HS-27A (cell line): ENCODE results near the gene KCNN2.

Experiments used
- DNase-seq: peaks from one replicate; pipeline ENCODE4 v3.0.0-alpha.2; 2012; ENCODE audit warnings: low read depth, missing footprints

KCNN2 gene

DNA sequence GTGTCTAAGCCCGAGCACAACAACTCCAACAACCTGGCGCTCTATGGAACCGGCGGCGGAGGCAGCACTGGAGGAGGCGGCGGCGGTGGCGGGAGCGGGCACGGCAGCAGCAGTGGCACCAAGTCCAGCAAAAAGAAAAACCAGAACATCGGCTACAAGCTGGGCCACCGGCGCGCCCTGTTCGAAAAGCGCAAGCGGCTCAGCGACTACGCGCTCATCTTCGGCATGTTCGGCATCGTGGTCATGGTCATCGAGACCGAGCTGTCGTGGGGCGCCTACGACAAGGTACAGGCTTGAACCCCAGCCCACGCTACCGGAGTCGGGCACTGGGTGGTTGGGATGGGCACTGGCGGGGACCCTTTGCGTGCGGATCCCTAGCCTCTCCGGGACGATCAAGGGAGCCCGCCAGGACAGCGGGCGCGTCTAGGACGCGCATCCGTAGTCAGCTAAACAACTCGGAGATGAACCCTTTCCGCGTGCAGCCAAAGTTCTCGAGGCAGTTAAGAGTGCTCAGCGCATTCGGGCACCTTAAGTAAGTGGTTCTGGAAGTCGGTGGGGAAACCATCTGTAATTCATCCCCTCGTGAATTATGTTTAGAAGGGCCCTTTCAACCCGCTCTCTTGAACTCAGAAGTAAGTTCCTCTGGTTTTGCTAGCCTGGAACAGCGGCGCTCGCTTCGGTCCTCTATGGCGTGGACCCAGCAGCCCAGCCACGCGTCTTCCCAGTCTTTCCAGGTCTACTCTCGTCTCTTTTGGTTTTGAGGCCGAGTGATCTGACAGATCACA lies 1.3 kb downstream of the KCNN2 start:
- DNase-seq, result no peak

DNA sequence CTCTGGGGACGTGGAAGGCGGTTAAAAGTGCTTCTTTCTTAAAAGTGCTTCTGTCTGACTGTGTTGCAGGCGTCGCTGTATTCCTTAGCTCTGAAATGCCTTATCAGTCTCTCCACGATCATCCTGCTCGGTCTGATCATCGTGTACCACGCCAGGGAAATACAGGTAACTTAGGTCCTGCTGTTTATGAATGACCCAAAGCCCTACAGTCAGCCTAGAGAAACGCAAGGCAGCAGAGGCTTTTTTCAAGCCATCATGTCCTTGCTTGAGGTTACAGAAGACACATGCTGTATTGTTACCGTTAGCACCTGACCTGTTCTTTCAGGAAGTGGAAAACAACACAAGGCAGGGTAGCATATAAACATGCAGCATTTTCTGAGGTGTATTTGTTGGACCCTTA lies 2.0 kb downstream of the KCNN2 start:
- no peak for DNase-seq

- no peak for DNase-seq
Observed at GRCh38 chr5:114367029-114367428, 5.2 kb downstream of the KCNN2 start.

DNA sequence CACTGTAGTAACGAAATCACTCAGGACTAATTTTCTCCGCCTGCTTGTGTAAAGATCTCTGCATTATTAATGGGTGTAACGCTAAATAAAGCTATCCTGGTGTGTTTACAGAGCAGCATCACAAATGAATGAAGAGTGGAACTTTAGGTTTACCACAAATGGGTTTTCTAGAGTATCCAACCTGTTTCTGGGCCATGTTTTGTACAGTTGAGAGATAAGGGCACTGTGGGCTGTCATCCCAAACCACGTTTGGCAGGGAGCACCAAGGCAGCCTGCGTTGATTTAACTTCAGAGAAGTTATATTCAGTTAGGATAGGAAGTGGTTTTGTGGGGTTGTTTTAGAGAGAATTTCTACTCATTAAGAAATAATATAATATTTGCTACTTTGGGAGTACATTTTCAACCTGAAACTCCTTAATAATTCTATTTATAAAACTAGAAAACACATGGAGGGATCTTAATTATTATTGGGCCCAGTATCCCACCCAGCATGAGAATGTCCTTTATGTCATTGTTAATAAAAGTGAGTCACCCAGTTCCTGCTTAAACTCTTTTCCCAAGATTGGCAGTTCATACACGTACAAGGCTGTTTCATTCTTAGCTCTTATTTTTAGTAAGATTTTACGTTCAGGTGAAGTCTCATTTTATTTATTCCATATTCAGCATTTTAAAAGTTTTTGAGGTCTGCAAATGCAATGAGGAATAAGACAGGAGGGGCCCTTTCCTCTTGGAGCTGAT lies 8.0 kb downstream of the KCNN2 start:
- no peak for DNase-seq

- DNase-seq, result no peak
Observed at GRCh38 chr5:114377050-114377844, 15.4 kb downstream of the KCNN2 start.

DNA sequence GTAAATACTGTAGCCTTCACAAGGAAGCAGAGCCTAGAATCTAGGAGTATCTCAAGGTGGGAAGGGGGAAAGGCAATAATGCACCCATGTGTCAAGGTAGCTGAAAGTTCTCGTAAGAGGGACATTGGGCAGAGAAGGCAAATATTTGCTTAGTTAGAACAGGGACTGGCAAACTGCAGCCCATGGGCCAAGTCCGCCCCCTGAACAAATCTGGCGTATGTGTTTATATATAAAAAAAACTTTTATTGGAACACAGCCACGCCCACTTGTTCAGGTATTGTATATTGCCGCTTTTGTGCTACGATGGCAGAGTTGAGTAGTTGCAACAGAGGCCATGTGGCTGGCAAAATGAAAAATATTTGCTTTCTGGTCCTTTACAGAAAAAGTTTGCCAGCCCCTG lies 16.1 kb downstream of the KCNN2 start:
- DNase-seq, result no peak

DNA sequence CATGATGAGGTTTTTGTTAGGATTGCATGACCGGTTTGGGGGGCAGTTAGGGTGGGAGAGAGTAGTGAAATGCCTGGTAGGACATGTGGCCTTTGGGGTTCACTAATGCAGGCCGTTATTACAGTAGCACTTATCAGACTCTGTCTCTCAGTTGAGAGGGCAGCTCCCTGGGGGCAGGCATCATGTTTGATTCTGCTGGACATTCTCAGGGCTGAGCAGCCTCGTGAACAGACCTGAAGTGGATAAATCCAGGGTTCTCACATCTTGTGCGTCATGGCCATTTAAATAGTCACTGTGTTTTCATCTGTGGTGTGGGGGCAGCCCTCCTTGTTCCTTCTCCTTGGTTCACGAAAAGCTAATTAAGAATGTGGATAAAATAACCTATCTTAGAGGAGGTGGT lies 18.9 kb downstream of the KCNN2 start:
- DNase-seq, result no peak

DNA sequence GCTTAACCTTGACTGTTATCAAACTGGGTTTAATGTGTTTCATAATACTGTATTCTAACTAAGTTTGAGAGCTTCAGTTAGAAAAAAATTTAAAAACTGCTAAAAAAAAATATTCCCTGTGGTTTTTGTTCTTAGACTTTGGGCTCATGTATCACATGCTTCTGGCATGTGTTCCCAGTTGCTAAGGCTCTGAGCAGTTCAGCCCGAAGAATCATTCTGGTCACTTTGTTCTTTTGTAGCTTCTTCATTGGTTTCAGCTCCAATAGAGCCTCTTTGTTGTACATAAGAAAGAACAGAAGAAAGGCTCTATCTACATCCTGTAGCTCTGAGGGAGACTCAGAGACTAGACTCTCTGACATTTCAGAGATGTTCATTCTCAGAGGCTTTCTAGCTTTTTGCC lies 25.6 kb downstream of the KCNN2 start:
- no peak for DNase-seq

- no peak for DNase-seq
Observed at GRCh38 chr5:114390431-114390830, 28.6 kb downstream of the KCNN2 start.

- no peak for DNase-seq
Observed at GRCh38 chr5:114391321-114391720, 29.5 kb downstream of the KCNN2 start.

GRCh38 chr5:114393159-114393558 lies 31.3 kb downstream of the KCNN2 start:
- no peak for DNase-seq

- DNase-seq, result no peak
Observed at GRCh38 chr5:114402206-114402605, 40.3 kb downstream of the KCNN2 start.

DNA sequence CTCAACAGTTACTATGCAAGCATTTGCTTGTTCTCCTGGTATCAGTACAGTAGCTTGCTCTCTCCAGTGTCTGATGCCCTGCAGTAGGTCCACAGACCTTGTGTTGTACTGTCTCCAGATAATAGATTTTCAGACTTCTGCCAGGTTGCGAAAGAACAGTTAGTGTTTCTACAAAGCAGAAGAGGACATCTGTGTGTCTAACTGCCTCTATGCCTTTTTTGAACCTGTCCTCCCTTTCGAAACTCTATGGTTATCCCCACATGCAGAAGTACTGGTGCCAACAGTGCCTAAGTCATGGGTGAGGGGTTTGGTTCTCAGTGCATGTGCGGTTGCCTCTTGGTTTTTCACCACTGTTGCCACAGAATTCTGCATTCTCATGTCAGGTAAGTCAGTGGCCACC lies 45.9 kb downstream of the KCNN2 start:
- no peak for DNase-seq

GRCh38 chr5:114408847-114409246 lies 47.0 kb downstream of the KCNN2 start:
- DNase-seq, result no peak

GRCh38 chr5:114411380-114411931 lies 49.6 kb downstream of the KCNN2 start:
- DNase-seq, result no peak

DNA sequence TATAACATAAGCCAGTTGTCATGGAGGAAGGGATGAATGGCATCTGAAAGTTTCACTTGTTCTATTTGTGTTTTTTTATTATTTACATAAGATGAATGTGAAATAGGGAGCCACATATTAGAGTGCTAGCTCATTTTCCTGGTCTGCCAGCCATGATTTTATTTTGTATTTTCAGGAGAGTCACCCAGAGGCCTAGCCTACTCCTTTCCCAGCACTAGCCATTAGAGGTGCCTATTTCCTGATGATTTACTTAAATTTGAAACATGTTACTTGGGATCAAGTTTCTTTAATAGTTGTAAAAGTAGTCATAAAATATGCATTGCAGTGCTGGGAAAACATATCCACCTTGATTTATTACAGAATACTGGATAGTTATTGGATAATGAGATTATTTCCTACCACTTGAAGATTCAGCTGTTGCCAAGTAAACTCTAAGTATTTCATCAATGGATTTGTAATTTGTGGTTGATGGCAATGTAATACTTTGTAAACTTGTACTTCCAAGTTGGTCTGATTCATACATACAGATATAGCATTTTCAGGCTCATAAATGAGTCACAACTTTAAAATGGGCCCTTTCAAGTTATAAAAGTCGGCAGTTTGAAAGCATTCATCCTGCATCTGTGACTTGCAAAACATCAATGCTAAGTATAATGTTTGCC lies 50.8 kb downstream of the KCNN2 start:
- DNase-seq, result no peak

- DNase-seq, result no peak
Observed at GRCh38 chr5:114415760-114416159, 53.9 kb downstream of the KCNN2 start.

DNA sequence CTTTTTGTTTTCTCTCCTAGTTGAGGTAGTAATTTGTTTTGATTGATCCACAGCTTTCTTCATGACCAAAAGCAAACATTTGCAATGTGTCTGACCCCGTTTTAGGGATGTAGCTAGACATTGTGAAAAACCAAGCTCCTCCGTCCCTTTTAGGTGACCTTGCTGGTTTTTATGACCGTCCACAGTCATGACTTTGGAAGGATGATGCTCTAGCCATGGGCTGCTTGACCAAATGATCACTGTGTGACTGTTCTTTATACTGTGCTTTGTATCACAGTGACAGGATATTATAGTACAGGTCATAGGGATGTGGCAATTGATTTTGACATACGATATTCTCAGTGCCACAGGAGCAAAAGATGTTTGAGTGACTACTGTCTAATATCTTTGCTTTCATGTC lies 54.4 kb downstream of the KCNN2 start:
- DNase-seq, result no peak

DNA sequence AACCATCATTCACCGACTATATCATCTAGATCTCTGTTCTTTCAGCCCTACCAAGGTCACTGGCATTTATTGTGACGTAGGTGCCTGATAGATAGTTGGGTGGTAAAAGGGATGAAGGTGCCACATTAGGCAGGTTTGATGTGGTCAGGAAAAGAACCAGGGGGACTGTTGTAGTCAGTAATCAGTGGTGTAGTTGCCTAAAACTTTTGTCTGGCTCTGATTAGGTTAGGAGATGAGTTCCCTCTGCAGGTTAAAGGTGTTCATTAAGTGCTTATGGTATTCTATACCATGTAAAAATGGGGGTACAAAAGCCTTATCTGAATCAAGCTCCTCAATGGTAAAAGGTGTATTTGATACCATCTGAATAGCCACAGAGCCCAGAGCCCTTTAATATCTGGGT lies 55.6 kb downstream of the KCNN2 start:
- DNase-seq, result no peak

- DNase-seq, result no peak
Observed at GRCh38 chr5:114418176-114419066, 56.6 kb downstream of the KCNN2 start.

GRCh38 chr5:114419067-114419388 lies 57.2 kb downstream of the KCNN2 start:
- no peak for DNase-seq
